Loucy (cell line): Measurements from ENCODE around the gene PNPLA7.

Source experiments
- EZH2phosphoT487 ChIP-seq: fragments of 200-600 bp; IDR thresholded peaks from 2 replicates; pipeline ENCODE4 v1.6.1; 2018; ENCODE audit warnings: antibody characterized with exemption, mild to moderate bottlenecking, moderate library complexity, borderline replicate concordance
- TF ChIP-seq, protein P1 (sequence below): fragments of 200-600 bp; sonication (generic); conservative IDR thresholded peaks from 2 replicates; pipeline ENCODE4 v1.5.1; 2014; ENCODE audit warnings: mild to moderate bottlenecking, antibody characterized with exemption, low read length

DNA sequence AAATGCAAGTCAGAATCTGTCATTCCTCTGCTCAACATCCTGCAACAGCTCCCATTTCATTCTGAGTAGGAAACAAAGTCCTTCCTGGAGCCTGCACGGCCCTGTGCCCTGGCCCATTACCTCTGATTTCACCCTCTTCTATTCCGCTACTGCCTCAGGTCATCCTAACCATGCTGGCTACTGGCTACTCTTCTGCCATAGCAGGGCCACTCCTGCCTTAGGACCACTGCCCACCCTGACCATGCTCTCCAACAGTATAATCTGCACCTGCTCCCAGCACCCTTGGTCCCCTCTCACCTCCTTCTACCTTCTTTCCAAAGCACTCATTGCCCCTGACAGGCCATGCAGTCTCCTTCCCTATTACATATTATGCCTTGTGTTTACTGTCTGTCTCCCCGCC, 20.4 kb upstream of the PNPLA7 start:
- TF ChIP-seq, protein P1, sequence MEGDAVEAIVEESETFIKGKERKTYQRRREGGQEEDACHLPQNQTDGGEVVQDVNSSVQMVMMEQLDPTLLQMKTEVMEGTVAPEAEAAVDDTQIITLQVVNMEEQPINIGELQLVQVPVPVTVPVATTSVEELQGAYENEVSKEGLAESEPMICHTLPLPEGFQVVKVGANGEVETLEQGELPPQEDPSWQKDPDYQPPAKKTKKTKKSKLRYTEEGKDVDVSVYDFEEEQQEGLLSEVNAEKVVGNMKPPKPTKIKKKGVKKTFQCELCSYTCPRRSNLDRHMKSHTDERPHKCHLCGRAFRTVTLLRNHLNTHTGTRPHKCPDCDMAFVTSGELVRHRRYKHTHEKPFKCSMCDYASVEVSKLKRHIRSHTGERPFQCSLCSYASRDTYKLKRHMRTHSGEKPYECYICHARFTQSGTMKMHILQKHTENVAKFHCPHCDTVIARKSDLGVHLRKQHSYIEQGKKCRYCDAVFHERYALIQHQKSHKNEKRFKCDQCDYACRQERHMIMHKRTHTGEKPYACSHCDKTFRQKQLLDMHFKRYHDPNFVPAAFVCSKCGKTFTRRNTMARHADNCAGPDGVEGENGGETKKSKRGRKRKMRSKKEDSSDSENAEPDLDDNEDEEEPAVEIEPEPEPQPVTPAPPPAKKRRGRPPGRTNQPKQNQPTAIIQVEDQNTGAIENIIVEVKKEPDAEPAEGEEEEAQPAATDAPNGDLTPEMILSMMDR, result no peak
- TF ChIP-seq EZH2phosphoT487, result no peak
